Endothelial cell (in vitro differentiated cells): Measurements from ENCODE around the gene FAM111B. TPM values are rescaled to one million over a fixed set of nuclear protein-coding genes. Genes with fewer than 3 reads are reported as not detected.

Experiments
- DNase-seq: peaks from one replicate; pipeline ENCODE4 v3.0.0; 2021; ENCODE audit warnings: low spot score
- H3K27ac Mint-ChIP-seq: one replicate; pipeline ENCODE4 v1.8.0; 2021; ENCODE audit warnings: mixed read lengths, inconsistent platforms; ENCODE audit not compliant: unreplicated experiment
- H3K27me3 Mint-ChIP-seq: one replicate; pipeline ENCODE4 v1.8.0; 2021; ENCODE audit warnings: mild to moderate bottlenecking, moderate library complexity, mixed read lengths, inconsistent platforms; ENCODE audit not compliant: unreplicated experiment
- H3K36me3 Mint-ChIP-seq: one replicate; pipeline ENCODE4 v1.8.0; 2021; ENCODE audit warnings: mild to moderate bottlenecking, low read depth, mixed read lengths, inconsistent platforms; ENCODE audit not compliant: unreplicated experiment
- H3K4me1 Mint-ChIP-seq: one replicate; pipeline ENCODE4 v1.8.0; 2021; ENCODE audit warnings: mild to moderate bottlenecking, mixed read lengths, inconsistent platforms; ENCODE audit not compliant: unreplicated experiment
- H3K4me3 Mint-ChIP-seq: one replicate; pipeline ENCODE4 v1.8.0; 2021; ENCODE audit warnings: mild to moderate bottlenecking, mixed read lengths, inconsistent platforms; ENCODE audit not compliant: unreplicated experiment
- H3K9me3 Mint-ChIP-seq: one replicate; pipeline ENCODE4 v1.8.0; 2021; ENCODE audit warnings: mixed read lengths, inconsistent platforms; ENCODE audit not compliant: unreplicated experiment
- total RNA-seq: library from RNA; stranded (reverse); fragmentation: NEBNext Ultra II Directional; extraction: Animal tissue kit (Norgen Biotek cat#: 25700); gene quantifications from one replicate; pipeline ENCODE4 v1.2.1, GENCODE V29; 2021; ENCODE audit not compliant: unreplicated experiment
- TF ChIP-seq, protein P1 (sequence below): fragments of 200-600 bp; sonication (generic); IDR thresholded peaks from one replicate; pipeline ENCODE4 v1.5.0; 2021; ENCODE audit warnings: antibody characterized with exemption; ENCODE audit not compliant: unreplicated experiment

Gene FAM111B
- total RNA-seq, 1 donor from 2014 or later: 3.4 TPM

DNA sequence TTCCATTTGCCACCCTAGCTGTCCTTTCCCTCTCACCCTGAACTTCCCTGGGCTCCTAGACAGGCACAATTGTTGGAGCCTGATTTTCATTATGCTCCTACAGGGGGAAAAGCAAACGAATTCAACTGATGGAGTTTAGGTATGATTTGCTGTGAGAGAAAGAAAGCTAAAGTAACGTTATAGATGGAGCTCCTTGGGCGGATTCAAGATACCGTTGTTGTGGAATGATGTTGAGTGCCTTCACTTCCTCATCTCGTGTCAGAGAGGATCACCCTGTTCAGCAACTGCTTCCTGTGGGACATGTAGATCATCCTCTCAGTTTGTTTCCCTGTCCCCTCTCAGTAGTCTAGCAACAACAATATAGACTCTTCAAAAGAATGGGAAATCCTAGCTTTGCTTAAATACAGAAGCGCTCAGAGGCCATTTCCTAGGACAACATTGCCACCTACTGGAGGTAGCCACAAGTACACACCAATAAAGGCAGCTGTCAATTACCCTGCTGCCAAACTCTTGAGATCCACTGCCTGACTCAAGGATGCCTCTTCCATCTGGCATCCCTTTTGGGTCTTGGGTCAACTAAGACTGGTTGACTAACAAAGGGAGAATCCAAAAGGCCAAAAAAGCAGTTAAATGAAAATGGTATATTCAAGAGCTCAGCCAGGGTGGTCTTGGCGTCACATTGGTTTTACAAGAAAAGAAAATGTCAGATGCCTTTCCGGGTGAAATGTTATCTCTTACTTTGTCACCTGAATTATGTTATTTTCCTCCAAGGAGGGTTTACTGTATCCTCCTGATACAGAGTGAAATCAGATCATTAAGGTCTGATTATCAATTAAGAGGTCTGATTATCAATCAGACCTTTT, 51.4 kb downstream of the FAM111B start:
- peak; percentile 61 for DNase-seq

GRCh38 chr11:59164028-59164427, 57.0 kb downstream of the FAM111B start:
- Mint-ChIP-seq H3K4me3 (no peak overlapping the region), H3K36me3 (no peaks in the 10 kb centered on the region), H3K4me1 (no peaks in the 10 kb centered on the region), H3K27me3 (peaks cover 5% of the 10 kb centered on the region), H3K27ac (no peak overlapping the region), H3K9me3 (no peaks in the 10 kb centered on the region)
- DNase-seq: no peak
- TF ChIP-seq, protein P1, sequence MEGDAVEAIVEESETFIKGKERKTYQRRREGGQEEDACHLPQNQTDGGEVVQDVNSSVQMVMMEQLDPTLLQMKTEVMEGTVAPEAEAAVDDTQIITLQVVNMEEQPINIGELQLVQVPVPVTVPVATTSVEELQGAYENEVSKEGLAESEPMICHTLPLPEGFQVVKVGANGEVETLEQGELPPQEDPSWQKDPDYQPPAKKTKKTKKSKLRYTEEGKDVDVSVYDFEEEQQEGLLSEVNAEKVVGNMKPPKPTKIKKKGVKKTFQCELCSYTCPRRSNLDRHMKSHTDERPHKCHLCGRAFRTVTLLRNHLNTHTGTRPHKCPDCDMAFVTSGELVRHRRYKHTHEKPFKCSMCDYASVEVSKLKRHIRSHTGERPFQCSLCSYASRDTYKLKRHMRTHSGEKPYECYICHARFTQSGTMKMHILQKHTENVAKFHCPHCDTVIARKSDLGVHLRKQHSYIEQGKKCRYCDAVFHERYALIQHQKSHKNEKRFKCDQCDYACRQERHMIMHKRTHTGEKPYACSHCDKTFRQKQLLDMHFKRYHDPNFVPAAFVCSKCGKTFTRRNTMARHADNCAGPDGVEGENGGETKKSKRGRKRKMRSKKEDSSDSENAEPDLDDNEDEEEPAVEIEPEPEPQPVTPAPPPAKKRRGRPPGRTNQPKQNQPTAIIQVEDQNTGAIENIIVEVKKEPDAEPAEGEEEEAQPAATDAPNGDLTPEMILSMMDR: no peak

More for the DNA sequence above, 51.4 kb downstream of the FAM111B start:
- Mint-ChIP-seq H3K4me1 (peaks cover 8% of the 10 kb centered on the region), H3K9me3 (no peaks in the 10 kb centered on the region), H3K27ac (peak overlapping the region; percentile 93), H3K27me3 (peaks cover 4% of the 10 kb centered on the region), H3K4me3 (no peak overlapping the region), H3K36me3 (no peaks in the 10 kb centered on the region)
- TF ChIP-seq, protein P1: peak; percentile 85

DNA sequence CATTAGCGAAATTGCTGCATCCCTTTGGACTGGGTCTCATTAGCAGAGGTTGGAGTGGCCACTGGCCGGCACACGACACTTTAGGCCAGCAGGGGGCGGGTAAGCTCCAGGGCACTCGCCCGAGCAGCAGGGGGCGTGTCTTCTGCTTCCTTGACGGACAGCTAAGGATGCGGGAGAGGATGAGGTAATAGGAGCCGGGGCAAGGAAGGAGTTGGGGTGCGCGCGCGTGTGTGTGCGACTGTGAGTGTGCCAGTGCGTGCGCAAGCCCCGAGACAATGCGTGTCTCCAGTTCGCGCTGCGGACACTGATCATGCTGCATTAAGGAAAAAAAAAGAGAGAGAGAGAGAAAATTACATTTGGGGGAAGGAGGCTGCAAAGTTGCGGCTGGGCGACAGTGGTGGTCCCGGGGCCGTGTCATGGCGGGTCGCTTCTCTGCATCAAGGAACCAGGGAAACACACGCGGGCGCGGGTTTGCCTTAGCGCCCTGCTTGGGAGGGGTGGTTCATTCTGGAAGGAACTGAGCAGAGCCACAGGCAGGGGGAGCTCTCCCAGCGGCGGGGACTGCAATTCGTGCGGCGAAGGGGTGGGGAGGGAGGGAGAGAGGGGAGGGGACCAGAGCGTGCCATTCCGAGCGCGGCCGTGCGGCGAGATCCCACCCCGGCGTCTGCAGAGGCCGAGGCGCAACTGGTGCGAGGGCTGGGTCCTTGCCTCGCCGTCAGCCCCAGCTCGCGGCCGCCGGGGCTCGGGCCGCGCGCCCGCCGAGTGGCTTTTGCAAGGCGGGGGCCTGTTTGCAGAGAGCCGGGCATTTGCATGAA, 64.7 kb downstream of the FAM111B start, which contains the start of gene DTX4:
DTX4 (plus strand) TSS at position 625 of the 815 bp plus-strand sequence. CDS start 464 bp downstream, outside the sequence.
- Mint-ChIP-seq H3K36me3 (no peaks in the 10 kb centered on the region), H3K4me3 (peak within 1 kb of the TSS; percentile 95), H3K27me3 (peaks cover 9% of the 10 kb centered on the region), H3K9me3 (no peaks in the 10 kb centered on the region), H3K4me1 (peaks cover 23% of the 10 kb centered on the region), H3K27ac (peak within 1 kb of the TSS; percentile 84)
- TF ChIP-seq, protein P1: peak; percentile 92
- peak; percentile 95 for DNase-seq

- Mint-ChIP-seq H3K27ac (peak overlapping the region; percentile 84), H3K4me3 (peak overlapping the region; percentile 95), H3K36me3 (peaks cover 6% of the 10 kb centered on the region), H3K4me1 (peaks cover 23% of the 10 kb centered on the region), H3K27me3 (peaks cover 10% of the 10 kb centered on the region), H3K9me3 (no peaks in the 10 kb centered on the region)
- TF ChIP-seq, protein P1: no peak
- DNase-seq: peak; percentile 41
Measured at GRCh38 chr11:59172345-59173079, 65.5 kb downstream of the FAM111B start.
